OCI-LY7 (cell line): Measurements from ENCODE around the gene TPD52L1. TPM values are rescaled to one million over a fixed set of nuclear protein-coding genes. Genes with fewer than 3 reads are reported as not detected.

ENCODE experiments used
- BruUV-seq: library from RNA; stranded (reverse); fragments of 400-500 nt; replicated peaks from 2 replicates; lab custom pipeline; 2021; lab: Mats Ljungman, UMichigan
- CTCF ChIA-PET: fragments of 300-600 bp; sonication (Branson Sonifier 250); formaldehyde crosslinking; loops from one replicate; lab custom pipeline; 2022; ENCODE audit warnings: antibody characterized with exemption; ENCODE audit not compliant: unreplicated experiment; lab: Charles Lee
- POLR2A ChIA-PET: fragments of 300-600 bp; sonication (Branson Sonifier 250); formaldehyde crosslinking; loops from one replicate; lab custom pipeline; 2022; ENCODE audit warnings: antibody characterized with exemption; lab: Charles Lee
- DNase-seq: peaks from one replicate; pipeline ENCODE4 v3.0.0-alpha.2; 2015; ENCODE audit warnings: low spot score
- H2AFZ ChIP-seq: fragments of 200-600 bp; sonication (generic), shearing (Covaris generic); 2 replicates; pipeline ENCODE4 v1.6.1; 2014; ENCODE audit warnings: mild to moderate bottlenecking, antibody characterized with exemption, low read length, moderate library complexity
- H3K27ac ChIP-seq: fragments of 200-600 bp; sonication (generic); 2 replicates; pipeline ENCODE4 v1.5.1; 2014; ENCODE audit warnings: mixed run types, low read depth, mild to moderate bottlenecking, moderate library complexity, low read length, inconsistent platforms; ENCODE audit not compliant: poor library complexity, severe bottlenecking
- H3K36me3 ChIP-seq: fragments of 200-600 bp; sonication (generic); 2 replicates; pipeline ENCODE4 v1.6.1; 2014; ENCODE audit warnings: mild to moderate bottlenecking, antibody characterized with exemption, low read length, moderate library complexity, mixed read lengths; ENCODE audit not compliant: insufficient read depth
- H3K4me1 ChIP-seq: fragments of 200-600 bp; sonication (generic); 2 replicates; pipeline ENCODE4 v1.5.1; 2014; ENCODE audit warnings: mild to moderate bottlenecking, low read length; ENCODE audit not compliant: insufficient read depth, poor library complexity, severe bottlenecking
- H3K4me2 ChIP-seq: fragments of 200-600 bp; sonication (generic); 2 replicates; pipeline ENCODE4 v1.6.1; 2014; ENCODE audit warnings: mild to moderate bottlenecking, low read length
- H3K4me3 ChIP-seq: fragments of 200-600 bp; sonication (generic); 2 replicates; pipeline ENCODE4 v1.5.1; 2014; ENCODE audit warnings: mild to moderate bottlenecking, low read depth, low read length; ENCODE audit not compliant: poor library complexity, severe bottlenecking
- H3K79me2 ChIP-seq: fragments of 200-600 bp; sonication (generic); 2 replicates; pipeline ENCODE4 v1.6.1; 2016; ENCODE audit warnings: low read depth, mild to moderate bottlenecking, low read length, moderate library complexity, mixed read lengths; ENCODE audit not compliant: insufficient read depth
- H3K9me2 ChIP-seq: fragments of 200-600 bp; sonication (generic); 2 replicates; pipeline ENCODE4 v1.6.1; 2016; ENCODE audit warnings: mild to moderate bottlenecking, low read length, mixed read lengths; ENCODE audit not compliant: insufficient read depth
- H3K9me3 ChIP-seq: fragments of 200-600 bp; sonication (generic); 2 replicates; pipeline ENCODE4 v1.6.1; 2014; ENCODE audit warnings: mild to moderate bottlenecking, mixed run types, low read length, mixed read lengths
- H4K20me1 ChIP-seq: fragments of 200-600 bp; sonication (generic); 2 replicates; pipeline ENCODE4 v1.6.1; 2014; ENCODE audit warnings: mild to moderate bottlenecking, antibody characterized with exemption, low read length, moderate library complexity, mixed read lengths; ENCODE audit not compliant: insufficient read depth
- EZH2phosphoT487 ChIP-seq: fragments of 200-600 bp; sonication (generic); IDR thresholded peaks from 2 replicates; pipeline ENCODE4 v1.6.1; 2018; ENCODE audit warnings: low read depth, borderline replicate concordance, mild to moderate bottlenecking, mixed run types, antibody characterized with exemption, low read length, moderate library complexity, mixed read lengths
- intact Hi-C: fragments of 100-400 bp; cut with micrococcal nuclease; formaldehyde crosslinking; loops from one replicate; pipeline ENCODE4 v1.10.0; 2022; ENCODE audit not compliant: unreplicated experiment
- total RNA-seq, 2 experiments: library from RNA; depleted of rRNA in 1 of 2; stranded (reverse); fragments of >200 nt in 1 of 2; shearing (Covaris generic) in 1 of 2; gene quantifications; 2 replicates each; pipeline ENCODE4 v1.2.3, GENCODE V29; 2014 to 2022
- TF ChIP-seq, protein P1 (sequence below): fragments of 200-600 bp; sonication (generic); conservative IDR thresholded peaks from 2 replicates; pipeline ENCODE4 v1.5.1; 2014; ENCODE audit warnings: mild to moderate bottlenecking, antibody characterized with exemption, low read length, moderate library complexity, mixed read lengths

The TPD52L1 gene
- total RNA-seq, 2 experiments from 2014 or later: not detected

DNA sequence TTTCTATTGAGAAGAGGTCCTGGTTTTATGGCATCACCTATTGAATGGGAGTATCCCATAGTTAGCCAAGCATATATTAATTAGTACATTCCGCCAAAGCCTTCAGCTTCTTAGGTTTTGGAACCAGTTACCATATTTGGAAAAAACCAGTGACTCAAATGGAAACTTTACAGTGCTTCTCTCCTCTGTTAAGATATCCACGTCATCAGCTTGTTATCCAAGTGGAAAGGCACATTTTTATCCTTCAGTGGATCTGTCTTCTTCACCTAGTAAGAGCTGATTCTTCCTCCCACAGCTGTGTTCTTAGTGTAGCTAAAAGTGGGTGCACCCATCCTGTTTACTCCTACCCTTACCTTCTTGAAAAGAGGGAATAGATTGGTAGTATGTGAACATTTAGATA is 34.5 kb downstream of the TPD52L1 start:
- H3K36me3 ChIP-seq: no peaks in the 10 kb centered on the region
- H3K9me2 ChIP-seq: no peaks in the 10 kb centered on the region
- DNase-seq: no peak
- H2AFZ ChIP-seq: no peak overlapping the region
- H3K4me2 ChIP-seq: no peak overlapping the region
- H3K4me3 ChIP-seq: no peak overlapping the region
- TF ChIP-seq, protein P1, sequence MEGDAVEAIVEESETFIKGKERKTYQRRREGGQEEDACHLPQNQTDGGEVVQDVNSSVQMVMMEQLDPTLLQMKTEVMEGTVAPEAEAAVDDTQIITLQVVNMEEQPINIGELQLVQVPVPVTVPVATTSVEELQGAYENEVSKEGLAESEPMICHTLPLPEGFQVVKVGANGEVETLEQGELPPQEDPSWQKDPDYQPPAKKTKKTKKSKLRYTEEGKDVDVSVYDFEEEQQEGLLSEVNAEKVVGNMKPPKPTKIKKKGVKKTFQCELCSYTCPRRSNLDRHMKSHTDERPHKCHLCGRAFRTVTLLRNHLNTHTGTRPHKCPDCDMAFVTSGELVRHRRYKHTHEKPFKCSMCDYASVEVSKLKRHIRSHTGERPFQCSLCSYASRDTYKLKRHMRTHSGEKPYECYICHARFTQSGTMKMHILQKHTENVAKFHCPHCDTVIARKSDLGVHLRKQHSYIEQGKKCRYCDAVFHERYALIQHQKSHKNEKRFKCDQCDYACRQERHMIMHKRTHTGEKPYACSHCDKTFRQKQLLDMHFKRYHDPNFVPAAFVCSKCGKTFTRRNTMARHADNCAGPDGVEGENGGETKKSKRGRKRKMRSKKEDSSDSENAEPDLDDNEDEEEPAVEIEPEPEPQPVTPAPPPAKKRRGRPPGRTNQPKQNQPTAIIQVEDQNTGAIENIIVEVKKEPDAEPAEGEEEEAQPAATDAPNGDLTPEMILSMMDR: no peak
- no peak for TF ChIP-seq EZH2phosphoT487
- H4K20me1 ChIP-seq: no peaks in the 10 kb centered on the region
- no peaks in the 10 kb centered on the region for H3K9me3 ChIP-seq
- POLR2A ChIA-PET: interaction anchor here (0.6 to 1.3 kb wide), 2 partner anchors 11 to 31 kb away, joined by 4 to 6 read pairs; no protein-coding TSS in a partner anchor
- intact Hi-C loops: no loop called here
- H3K79me2 ChIP-seq: no peaks in the 10 kb centered on the region
- BruUV-seq: no TSS peak
- CTCF ChIA-PET: no interaction called here
- no peaks in the 10 kb centered on the region for H3K4me1 ChIP-seq
- no peak overlapping the region for H3K27ac ChIP-seq

DNA sequence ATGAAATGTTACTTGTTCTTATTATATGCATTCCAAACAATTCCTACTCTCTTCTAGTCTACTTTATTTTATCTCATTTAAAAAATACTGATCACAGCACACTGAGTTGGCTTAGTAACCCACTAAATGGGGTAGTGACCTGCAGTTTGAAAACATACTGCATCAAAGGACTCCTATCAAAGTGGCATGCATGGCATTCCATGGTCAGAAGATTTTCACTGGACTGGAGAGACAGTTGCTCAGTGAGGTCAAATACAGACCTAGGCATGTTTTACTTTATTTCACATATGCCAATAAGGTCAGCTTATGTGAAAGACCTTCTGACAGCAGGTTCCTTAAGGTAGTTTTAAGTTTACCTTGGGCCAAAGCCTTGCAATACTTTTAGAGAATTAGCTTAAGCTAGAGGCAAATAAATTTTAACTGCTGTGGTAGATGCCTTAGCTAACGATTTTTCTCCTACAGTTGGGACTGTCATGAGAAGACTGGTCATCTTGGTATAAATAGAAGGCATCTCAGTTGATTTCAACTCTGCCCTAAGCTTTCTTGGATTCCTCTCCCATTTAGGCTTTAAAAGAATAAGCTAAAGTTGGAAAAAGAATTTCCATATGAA is 35.1 kb downstream of the TPD52L1 start:
- Histone ChIP-seq H3K27ac (no peak overlapping the region), H4K20me1 (no peaks in the 10 kb centered on the region), H3K36me3 (no peaks in the 10 kb centered on the region), H3K4me3 (no peak overlapping the region), H3K9me3 (no peaks in the 10 kb centered on the region), H3K4me2 (no peak overlapping the region), H3K9me2 (no peaks in the 10 kb centered on the region), H3K79me2 (no peaks in the 10 kb centered on the region), H2AFZ (no peak overlapping the region), H3K4me1 (no peaks in the 10 kb centered on the region)
- ChIA-PET POLR2A (interaction anchor here (1.3 kb wide), 1 partner anchor 12 kb away, joined by 4 read pairs; no protein-coding TSS in a partner anchor), CTCF (no interaction called here)
- BruUV-seq: no TSS peak
- intact Hi-C loops: no loop called here
- no peak for DNase-seq
- TF ChIP-seq, protein P1: no peak
- no peak for TF ChIP-seq EZH2phosphoT487

GRCh38 chr6:125189494-125189893 is 35.9 kb downstream of the TPD52L1 start:
- no peak overlapping the region for H3K4me2 ChIP-seq
- CTCF ChIA-PET: no interaction called here
- H3K4me1 ChIP-seq: no peaks in the 10 kb centered on the region
- no TSS peak for BruUV-seq
- H3K9me2 ChIP-seq: no peaks in the 10 kb centered on the region
- no peaks in the 10 kb centered on the region for H3K9me3 ChIP-seq
- H3K79me2 ChIP-seq: no peaks in the 10 kb centered on the region
- no peak for TF ChIP-seq EZH2phosphoT487
- TF ChIP-seq, protein P1: no peak
- no peaks in the 10 kb centered on the region for H3K36me3 ChIP-seq
- H2AFZ ChIP-seq: no peak overlapping the region
- intact Hi-C loops: no loop called here
- H3K4me3 ChIP-seq: no peak overlapping the region
- POLR2A ChIA-PET: interaction anchor here (1.3 kb wide), 1 partner anchor 12 kb away, joined by 4 read pairs; no protein-coding TSS in a partner anchor
- H3K27ac ChIP-seq: no peak overlapping the region
- DNase-seq: no peak
- no peaks in the 10 kb centered on the region for H4K20me1 ChIP-seq
